Amygdala (tissue), 56 donors: ENCODE results near the gene USP48.
A peak's percentile ranks its signal among the peaks of the same experiment; 100 is the strongest.
"Not testable (repeated sequence)": the region's sequence is repeated elsewhere in the genome, so short reads cannot be mapped to it uniquely, and the experiment has no call there.

Experiments used
- DNase-seq, 56 donors: peaks; one replicate each; lab custom pipeline; 2025; lab: John Stamatoyannopoulos, UW

USP48 gene

DNA sequence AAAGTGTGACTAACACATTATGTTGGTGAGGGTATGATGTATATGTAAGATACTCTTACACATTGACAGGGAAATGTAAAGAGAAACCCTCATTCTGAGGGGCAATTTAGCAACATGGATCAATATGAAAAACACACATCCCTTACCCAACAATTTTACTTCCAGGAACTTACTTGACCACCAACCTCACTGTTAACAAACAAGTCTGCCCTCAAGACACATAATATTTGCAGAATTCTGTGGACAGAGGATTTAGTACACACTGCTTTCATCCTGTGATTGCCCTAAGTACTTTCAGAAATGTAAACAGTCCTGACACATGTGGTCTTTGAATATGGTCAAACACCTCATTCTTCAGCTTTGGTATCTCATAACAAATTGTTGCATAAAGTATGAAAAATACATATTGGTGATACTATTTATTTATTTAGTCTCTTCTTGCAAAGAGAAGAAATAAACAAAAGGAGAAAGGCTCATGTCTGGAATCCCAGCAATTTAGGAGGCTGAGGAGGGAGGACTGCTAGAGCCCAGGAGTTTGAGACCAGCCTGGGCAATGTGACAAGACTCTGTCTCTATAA is 6.9 kb downstream of the USP48 start:
- no peak for DNase-seq

DNA sequence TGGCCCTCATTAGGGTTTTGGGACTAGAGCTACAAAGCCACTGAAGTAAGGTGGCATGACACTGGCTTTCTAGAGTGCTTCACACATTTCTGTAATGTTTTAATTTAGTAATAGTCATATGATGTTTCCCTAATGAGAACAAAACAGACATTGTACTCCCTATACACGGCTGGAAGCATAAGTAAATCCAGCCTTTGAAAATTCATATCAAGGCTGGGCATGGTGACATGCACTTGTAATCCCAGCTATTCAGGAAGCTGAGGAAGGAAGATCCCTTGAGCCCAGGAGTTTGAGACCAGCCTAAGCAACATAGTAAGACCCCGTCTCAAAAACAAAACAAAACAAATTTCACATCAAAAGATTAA is 7.4 kb downstream of the USP48 start:
- DNase-seq = peak in 1 of 56 donors; percentile 5

GRCh38 chr1:21774835-21775549 is 8.0 kb downstream of the USP48 start:
- peak in 1 of 56 donors; percentile 3 for DNase-seq

DNA sequence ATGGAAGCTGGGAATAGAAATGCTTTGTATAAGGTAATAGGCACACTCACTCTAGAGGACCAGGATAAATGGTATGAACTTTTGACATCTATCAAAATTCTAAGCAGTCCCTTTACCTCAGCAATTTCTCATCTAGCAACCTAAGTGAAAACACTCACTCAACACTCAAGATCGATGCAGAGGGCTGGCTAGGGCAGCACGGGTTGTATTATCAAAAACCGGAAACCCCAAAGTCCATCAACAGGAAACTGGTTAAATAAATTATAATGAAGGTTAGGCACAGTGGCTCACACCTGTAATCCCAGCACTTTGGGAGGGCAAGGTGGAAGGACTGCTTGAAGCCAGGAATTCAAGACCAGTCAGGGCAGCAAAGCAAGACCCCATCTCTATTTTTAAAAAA is 9.4 kb downstream of the USP48 start:
- DNase-seq = no peak

GRCh38 chr1:21771672-21772071 is 11.3 kb downstream of the USP48 start:
- DNase-seq = not testable (repeated sequence)

- not testable (repeated sequence) for DNase-seq
Observed at GRCh38 chr1:21770602-21771001, 12.3 kb downstream of the USP48 start.

DNA sequence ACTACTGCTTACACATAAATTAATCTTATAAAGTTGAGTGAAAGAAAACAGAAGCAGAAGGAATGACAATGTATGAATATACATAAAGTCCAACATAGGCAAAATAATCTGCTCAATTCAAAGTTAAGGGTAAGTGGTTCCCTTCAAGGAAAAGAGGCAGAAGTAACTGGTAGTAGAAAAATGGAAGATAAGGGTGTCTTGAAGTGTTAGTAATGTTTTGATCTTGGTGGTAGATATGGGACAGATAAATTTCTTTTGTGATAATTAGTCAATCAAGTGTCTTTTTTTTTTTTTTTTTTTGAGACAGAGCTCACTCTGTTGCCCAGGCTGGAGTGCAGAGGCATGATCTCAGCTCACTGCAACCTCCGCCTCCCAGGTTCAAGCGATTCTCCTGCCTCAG is 12.7 kb downstream of the USP48 start:
- DNase-seq = no peak

DNA sequence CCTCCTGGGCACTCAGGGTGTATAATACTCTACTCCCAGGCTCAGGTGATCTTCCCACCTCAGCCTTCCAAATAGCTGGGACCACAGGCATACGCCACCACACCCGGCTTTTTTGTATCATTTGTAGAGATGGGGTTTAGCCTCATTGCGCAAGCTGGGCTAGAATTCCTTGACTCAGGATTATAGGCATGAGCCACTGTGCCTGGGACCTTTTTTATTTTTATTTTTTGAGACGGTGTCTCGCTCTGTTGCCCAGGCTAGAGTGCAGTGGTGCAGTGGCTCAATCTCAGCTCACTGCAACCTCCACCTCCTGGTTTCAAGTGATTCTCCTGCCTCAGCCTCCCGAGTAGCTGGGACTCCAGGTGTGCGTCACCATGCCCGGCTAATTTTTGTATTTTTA is 15.8 kb downstream of the USP48 start:
- not testable (repeated sequence) for DNase-seq

GRCh38 chr1:21766210-21766609 is 16.7 kb downstream of the USP48 start:
- no peak for DNase-seq

- DNase-seq = peak in 3 of 56 donors; percentile 7 to 57 (median 23)
Observed at GRCh38 chr1:21764615-21765423, 18.1 kb downstream of the USP48 start.

- no peak for DNase-seq
Observed at GRCh38 chr1:21763694-21764419, 19.1 kb downstream of the USP48 start.

- no peak for DNase-seq
Observed at GRCh38 chr1:21763236-21763635, 19.7 kb downstream of the USP48 start.

GRCh38 chr1:21762022-21762404 is 20.9 kb downstream of the USP48 start:
- DNase-seq = no peak

- no peak for DNase-seq
Observed at GRCh38 chr1:21761052-21761451, 21.9 kb downstream of the USP48 start.

DNA sequence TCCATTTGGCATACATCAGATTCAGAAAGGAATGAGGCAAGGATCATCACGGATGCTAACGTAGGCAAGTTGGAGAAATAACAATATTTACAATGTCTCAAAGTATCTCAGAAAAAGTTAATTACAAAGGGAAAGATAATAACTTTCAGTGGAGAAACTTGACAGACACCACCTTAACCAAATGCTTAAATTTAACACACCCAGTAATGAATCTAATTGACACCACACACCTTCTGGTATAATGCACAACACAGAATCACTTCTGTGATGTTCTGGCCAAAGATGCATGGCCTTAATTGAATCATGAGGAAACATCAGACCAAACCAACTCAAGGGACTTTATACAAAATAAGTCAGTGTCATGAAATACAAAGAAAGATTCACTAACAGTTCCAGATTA is 23.1 kb downstream of the USP48 start:
- DNase-seq = no peak

GRCh38 chr1:21759182-21759581 is 23.8 kb downstream of the USP48 start:
- DNase-seq = no peak

DNA sequence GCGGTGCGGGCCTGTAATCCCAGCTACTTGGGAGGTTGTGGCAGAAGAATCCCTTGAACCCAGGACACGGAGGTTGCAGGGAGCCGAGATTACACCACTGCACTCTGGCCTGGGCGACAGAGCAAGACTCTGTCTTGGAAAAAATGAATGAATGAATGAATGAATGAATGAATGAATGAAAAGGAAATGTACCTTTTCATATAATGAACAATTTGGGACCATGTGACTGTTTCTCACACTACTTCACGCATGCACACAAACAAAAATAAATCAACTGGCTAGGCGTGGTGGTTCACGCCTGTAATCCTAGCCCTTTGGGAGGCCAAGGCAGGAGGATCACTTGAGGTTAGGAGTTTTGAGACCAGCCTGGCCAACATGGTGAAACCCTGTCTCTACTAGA is 24.3 kb downstream of the USP48 start:
- no peak for DNase-seq

GRCh38 chr1:21756393-21757089 is 26.4 kb downstream of the USP48 start:
- no peak for DNase-seq

GRCh38 chr1:21755067-21755466 is 27.9 kb downstream of the USP48 start:
- DNase-seq = no peak

DNA sequence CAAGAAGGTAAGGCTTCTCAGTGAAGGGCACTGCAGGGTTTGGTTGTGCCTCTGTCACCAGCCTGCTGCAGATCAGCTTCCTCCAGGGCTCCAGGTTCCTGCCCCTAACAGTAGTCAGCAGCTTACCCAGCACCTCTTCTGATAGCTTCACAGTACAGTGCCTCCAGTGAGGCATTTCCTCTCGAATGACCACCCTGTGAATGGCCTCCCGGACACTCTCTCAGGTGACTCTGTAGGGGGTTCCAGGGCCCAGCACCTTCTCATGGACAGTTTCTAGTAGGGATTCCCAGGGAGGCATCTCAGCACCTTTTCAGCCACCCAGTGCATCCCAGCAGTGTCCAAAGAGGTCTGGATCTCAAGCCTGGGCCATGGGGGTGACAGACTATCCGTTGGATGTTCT is 28.4 kb downstream of the USP48 start:
- no peak for DNase-seq
